GM21737 (cell line): ENCODE measurements around the gene DIPK1B.
"Not testable (repeated sequence)": the region's sequence is repeated elsewhere in the genome, so short reads cannot be mapped to it uniquely, and the experiment has no call there.

Source experiments
- ATAC-seq: cut with Tn5 transposase; IDR thresholded peaks from one replicate; pipeline ENCODE4 v1.9.1; 2021; ENCODE audit warnings: mild to moderate bottlenecking, moderate library complexity; ENCODE audit not compliant: unreplicated experiment

Gene DIPK1B

DNA sequence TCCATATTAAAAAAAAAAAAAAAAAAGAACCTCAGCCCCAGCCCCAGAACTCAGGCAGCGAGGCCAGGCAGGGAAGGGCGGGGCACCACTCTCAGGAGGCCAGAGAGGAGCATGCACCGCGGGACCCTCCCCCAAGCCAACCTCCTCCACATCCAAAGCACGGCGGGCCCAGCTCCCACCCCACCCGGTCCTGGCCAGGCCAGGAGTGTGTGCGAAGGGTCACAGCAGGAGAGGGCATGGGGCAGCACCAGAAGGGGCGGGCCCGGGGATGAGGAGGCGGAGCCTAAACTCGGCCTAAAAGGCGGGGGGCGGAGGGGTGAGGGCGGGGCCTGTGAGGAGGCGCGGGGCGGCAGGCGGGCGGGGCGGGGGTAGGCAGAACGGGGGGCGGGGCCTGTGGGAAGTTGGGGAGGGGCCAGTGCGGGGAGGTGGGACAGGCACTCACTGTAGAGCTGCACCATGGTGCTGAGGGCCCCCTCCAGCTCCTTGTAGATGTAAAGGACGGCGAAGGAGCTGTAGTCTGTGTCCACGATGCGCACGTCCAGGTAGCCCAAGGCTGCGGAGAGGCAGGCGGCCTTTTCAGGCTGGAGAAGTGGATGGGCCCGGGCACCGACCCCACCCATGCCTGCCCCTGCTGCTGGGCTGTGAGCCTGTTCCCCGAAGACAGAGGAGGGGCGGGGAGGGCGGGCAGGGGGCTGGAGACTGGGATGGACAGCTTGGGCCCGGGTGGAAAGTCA lies 50.7 kb downstream of the DIPK1B start:
- ATAC-seq = no peak

DNA sequence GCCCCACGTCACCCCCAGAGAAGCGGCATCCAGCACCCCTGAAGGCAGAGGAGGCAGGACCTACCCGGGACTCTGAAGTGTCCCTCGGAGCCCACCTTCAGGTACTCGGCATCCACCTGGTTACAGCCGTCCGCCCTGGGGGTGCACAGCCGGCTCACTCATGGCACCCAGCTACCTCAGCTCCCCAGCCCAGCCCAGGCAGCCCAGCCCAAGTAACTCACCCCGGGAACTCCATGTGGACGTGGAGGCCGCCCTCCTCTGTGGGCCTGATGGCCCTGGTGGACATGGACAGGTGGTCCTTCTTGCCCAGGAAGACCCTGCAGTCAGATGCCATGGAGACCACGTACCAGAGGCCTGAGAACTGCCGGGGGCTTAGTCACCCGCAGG lies 51.3 kb downstream of the DIPK1B start:
- ATAC-seq = no peak

DNA sequence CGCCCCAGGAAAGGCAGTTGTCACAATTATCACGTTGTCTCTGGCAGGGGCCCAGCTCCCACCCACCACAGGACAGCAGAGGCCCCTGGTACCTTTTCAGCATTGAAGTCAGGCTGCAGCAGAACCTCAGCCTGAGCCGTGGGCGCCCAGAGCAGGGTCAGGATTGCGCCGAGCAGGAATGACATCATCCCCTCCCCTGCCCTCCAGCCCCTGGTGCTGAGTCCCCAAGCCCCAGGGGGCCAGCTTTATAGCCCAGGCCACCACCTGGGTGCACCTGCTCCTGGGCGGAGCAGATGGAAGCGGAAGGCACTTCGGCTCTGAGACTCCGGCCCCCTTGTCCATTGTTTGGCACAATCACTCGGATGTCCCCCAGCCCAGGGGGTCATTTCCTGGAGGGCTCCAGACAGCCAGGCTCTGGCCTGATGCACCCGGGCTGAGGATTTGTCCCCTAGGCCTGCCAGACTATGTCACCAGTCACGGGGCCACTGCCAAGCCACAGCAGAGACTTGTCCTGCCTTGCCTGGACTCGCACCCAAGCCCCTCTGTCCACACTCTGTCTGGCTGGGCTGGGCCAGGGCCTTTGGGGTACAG lies 52.0 kb downstream of the DIPK1B start, which contains the start of gene LCN15:
Gene LCN15 (minus strand): TSS at position 218 of the 591 bp plus-strand sequence. CDS start 30 bp downstream, at position 188.
- no peak for ATAC-seq

DNA sequence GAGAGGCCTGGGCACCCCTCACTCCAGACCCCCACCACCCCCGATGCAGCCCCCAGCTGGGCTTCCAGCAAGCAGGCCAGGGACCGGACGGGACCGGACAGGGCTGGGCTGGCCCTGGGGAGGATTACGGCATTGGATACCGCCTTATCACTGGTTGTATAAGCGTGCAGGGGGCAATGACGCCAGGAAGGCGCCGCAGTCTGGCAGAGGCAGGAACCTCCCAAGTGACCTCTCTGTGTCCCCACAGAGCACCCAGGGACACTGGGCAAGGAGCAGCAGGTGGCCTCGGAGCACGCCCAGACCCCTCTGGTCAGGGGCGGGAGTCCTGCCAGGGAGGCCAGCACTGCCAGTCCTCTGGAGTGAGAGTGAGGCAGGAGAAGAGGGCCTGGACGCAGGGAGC lies 52.7 kb downstream of the DIPK1B start:
- no peak for ATAC-seq

DNA sequence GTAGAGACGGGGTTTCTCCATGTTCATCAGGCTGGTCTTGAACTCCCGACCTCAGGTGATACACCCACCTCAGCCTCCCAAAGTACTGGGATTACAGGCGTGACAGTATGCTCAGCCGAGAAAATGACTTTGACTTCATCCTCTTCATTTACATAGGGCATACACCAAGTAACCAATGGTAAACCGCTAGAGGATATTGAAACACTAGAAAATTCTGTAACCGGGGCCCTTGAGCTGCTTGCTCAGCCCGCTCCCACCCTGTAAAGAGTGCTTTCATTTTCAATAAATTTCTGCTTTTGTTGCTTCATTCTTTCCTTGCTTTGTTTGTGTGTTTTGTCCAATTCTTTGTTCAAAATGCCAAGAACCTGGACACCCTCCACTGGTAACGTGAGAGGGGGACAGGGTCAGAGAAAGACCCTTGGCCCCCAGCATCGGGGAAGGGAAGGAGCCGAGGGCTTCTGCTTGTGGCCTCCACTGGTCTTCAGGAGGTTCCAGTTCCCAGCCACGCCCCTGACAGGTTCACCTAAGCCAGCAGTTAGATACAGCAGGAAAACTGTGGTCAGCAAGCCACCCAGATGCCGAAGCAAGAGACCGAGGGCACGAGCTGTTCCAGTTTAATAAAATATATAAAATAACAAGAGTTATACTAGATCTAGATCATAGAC lies 53.5 kb downstream of the DIPK1B start:
- peak; percentile 51 for ATAC-seq

DNA sequence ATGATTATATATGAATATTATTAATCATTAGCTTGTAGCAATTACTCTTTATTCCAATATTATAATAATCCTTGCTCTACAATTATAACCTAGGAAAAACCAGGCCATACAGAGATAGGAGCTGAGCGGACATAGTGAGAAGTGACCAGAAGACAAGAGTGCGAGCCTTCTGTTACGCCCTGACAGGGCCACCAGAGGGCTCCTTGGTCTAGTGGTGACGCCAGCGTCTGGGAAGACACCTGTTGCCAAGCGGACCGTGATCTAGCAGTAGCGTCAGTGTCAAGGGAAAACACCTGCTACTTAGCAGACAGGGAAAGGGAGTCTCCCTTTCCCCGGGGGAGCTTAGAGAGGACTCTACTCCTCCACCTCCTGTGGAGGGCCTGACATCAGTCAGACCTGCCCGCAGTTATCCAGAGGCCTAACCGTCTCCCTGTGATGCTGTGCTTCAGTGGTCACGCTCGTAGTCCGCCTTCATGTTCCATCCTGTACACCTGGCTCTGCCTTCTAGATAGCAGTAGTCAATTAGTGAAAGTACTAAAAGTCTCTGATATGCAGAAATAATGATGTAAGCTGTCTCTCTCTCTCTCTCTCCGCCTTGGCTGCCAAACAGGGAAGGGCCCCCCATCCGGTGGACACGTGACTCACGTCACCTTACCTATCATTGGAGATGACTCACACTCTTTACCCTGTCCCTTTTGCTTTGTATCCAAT lies 54.2 kb downstream of the DIPK1B start:
- not testable (repeated sequence) for ATAC-seq

DNA sequence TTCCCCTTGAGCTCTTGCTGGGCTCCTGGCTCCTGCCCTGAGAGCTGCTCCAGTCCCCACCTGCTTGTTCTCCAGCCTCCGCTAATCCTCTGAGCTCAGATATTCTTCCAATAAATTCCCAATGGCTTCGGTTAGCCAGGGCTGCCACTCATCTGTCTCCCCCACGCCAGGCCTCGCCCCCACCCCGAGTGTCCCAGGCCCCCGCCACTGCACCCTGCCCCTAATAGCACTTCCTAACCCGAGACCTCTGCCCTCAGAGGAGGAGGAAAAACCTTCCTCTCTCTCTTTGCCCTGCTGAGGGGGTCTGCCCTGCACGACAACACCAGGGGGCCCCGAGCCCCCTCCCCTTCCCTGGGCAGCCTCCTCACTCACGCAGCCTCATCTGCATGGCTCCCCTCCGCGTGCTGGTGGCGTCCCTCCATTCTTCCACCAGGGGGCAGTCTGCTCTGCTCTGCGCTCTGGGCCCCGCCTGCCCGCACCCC lies 57.4 kb downstream of the DIPK1B start:
- ATAC-seq = no peak

DNA sequence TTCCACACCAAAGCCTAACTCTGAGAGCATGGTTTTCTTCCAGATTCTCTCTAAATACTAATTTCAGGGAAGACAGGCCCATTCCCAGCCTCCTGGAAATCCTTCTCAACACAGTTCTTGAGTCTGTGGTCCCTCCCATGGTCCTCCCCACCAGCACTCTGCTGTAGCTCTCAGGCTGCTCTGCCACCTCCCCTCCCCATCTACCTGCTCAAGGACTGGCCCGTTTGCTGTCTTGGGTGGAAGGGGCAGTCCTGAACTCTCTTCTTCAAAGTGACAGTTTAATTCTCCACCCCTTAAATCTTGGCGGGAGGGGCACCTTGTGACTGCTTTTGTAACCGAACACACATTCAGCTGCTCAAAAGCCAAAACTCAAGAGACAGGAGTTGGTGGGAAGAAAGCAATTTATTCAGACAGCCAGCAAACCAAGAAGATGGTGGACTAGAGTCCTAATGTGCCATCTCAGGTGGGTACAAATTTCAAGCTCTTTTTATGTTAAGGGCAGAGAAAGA lies 59.6 kb downstream of the DIPK1B start:
- no peak for ATAC-seq

DNA sequence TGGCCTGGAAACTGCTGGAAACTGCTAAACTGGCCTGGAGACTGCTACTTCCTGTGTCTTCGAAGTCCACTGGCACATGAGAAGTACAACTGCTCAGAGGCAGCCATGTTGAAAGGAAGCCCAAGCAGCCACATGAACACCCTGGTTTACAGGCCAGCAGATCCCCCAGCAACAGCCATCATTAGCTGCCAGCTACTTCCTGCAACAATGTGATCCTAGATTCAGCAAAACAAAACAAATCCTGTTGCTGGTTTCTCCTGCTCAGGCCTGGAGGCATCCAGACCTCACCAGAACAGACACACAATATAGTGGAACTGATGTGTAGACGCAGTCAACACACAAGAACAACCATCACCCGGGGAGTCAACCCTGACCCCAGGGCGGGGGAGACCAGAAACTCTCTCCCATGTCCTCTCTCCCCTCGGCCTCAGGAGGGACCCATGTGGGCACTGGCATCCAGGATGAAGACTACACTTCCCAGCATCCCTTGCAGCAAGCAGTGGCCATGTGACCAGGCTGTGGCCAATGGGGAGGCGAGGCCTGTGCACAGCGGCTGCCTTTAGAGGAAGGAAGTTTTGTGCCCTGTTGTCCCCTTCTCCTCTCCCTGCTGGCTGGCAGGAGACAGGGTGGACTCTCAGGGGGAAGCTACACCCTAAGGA lies 61.1 kb downstream of the DIPK1B start:
- ATAC-seq = no peak
